GM12878 (cell line): ENCODE data around the gene PTGDR2. TPM values are rescaled to one million over a fixed set of nuclear protein-coding genes. Genes with fewer than 3 reads are reported as not detected.
A peak's percentile ranks its signal among the peaks of the same experiment; 100 is the strongest.

Experiments
- ATAC-seq: fragments of 200-7000 bp; cut with Tn5 transposase; 3 replicates; pipeline ENCODE4 v1.9.1; 2020; ENCODE audit warnings: mild to moderate bottlenecking, moderate library complexity
- BruUV-seq: library from RNA; stranded (reverse); fragments of 400-500 nt; replicated peaks from 2 replicates; lab custom pipeline; 2021; lab: Mats Ljungman, UMichigan
- CTCF ChIA-PET: fragments of 300-600 bp; sonication (Branson Sonifier 250); formaldehyde crosslinking; extraction: SDS; loops from one replicate; lab custom pipeline; 2021; ENCODE audit warnings: inconsistent platforms; lab: Yijun Ruan, JAX
- POLR2A ChIA-PET: fragments of 350-600 bp; formaldehyde crosslinking; extraction: SDS; loops from one replicate; lab custom pipeline; 2021; ENCODE audit warnings: inconsistent platforms; lab: Charles Lee
- RAD21 ChIA-PET: fragments of 300-600 bp; sonication (Branson Sonifier 250); formaldehyde crosslinking; loops from one replicate; lab custom pipeline; 2023; ENCODE audit warnings: antibody characterized with exemption; ENCODE audit not compliant: unreplicated experiment; lab: Charles Lee
- SMC1A ChIA-PET: fragments of 300-600 bp; sonication (Branson Sonifier 250); formaldehyde crosslinking; loops from one replicate; lab custom pipeline; 2023; ENCODE audit not compliant: unreplicated experiment, uncharacterized antibody; lab: Charles Lee
- DNase-seq: peaks from one replicate; pipeline ENCODE4 v3.0.0-alpha.2; 2011; ENCODE audit warnings: low read depth, low spot score
- FAIRE-seq: peaks from 3 replicates; lab custom pipeline; 2011; peaks lifted over from hg19 to GRCh38; lab: Jason Lieb, UNC
- H2AFZ ChIP-seq: 2 replicates; pipeline ENCODE4 v1.6.0; 2011; ENCODE audit warnings: low read depth, low read length, control low read depth; ENCODE audit not compliant: control insufficient read depth
- H3K27ac ChIP-seq: 2 replicates; pipeline ENCODE4 v1.5.1; 2011; ENCODE audit warnings: control low read depth; ENCODE audit not compliant: control insufficient read depth, insufficient read depth
- H3K27me3 ChIP-seq, 2 experiments: replicated peaks in 1 of 2; 2 replicates each; pipeline versions ENCODE4 v1.6.0 to v1.6.1; 2011; ENCODE audit warnings: low read length in 1 of 2; ENCODE audit not compliant: control insufficient read depth in 2 of 2, insufficient read depth in 2 of 2
- H3K36me3 ChIP-seq, 2 experiments: 2 replicates each; pipeline ENCODE4 v1.5.1; 2011; ENCODE audit warnings: low read length in 1 of 2; ENCODE audit not compliant: control insufficient read depth in 2 of 2, insufficient read depth in 2 of 2
- H3K4me1 ChIP-seq: 2 replicates; pipeline ENCODE4 v1.6.1; 2011; ENCODE audit warnings: mild to moderate bottlenecking, low read length, moderate library complexity, mixed read lengths; ENCODE audit not compliant: control insufficient read depth, insufficient read depth
- H3K4me2 ChIP-seq: 2 replicates; pipeline ENCODE4 v1.6.0; 2011; ENCODE audit warnings: control low read depth; ENCODE audit not compliant: control insufficient read depth, insufficient read depth
- H3K4me3 ChIP-seq: fragments of 200-600 bp; sonication (generic); 2 replicates; pipeline ENCODE4 v1.5.1; 2016
- H3K79me2 ChIP-seq: 2 replicates; pipeline ENCODE4 v1.6.0; 2011; ENCODE audit warnings: low read length; ENCODE audit not compliant: control insufficient read depth, insufficient read depth
- H3K9ac ChIP-seq: 2 replicates; pipeline ENCODE4 v1.8.0; 2011; ENCODE audit warnings: low read length, control low read depth, mixed read lengths; ENCODE audit not compliant: control insufficient read depth, insufficient read depth
- H3K9me3 ChIP-seq: replicated peaks from 3 replicates; pipeline ENCODE4 v1.5.1; 2011; ENCODE audit warnings: mild to moderate bottlenecking, low read length; ENCODE audit not compliant: control insufficient read depth, insufficient read depth
- H4K20me1 ChIP-seq: 2 replicates; pipeline ENCODE4 v1.6.0; 2011; ENCODE audit not compliant: control insufficient read depth, insufficient read depth
- BHLHE40 ChIP-seq, 2 experiments: fragments of 450-650 bp in 1 of 2; IDR thresholded peaks; 2 replicates each; pipeline ENCODE4 v1.6.1; 2011 to 2017; ENCODE audit warnings: low read depth in 2 of 2, borderline replicate concordance in 1 of 2, improper control_type of control experiment in 1 of 2, low read length in 1 of 2, mild to moderate bottlenecking in 1 of 2
- CREM ChIP-seq: IDR thresholded peaks from 2 replicates; pipeline ENCODE4 v1.6.1; 2014; ENCODE audit warnings: antibody characterized with exemption, low read depth
- CTCF ChIP-seq, 3 experiments: IDR thresholded peaks in 2 of 3; conservative IDR thresholded peaks in 1 of 3; 2 replicates each; pipeline ENCODE4 v1.5.1; 2011; ENCODE audit warnings: low read depth in 3 of 3, low read length in 3 of 3, mild to moderate bottlenecking in 3 of 3, control low read depth in 2 of 3, moderate library complexity in 2 of 3, inconsistent platforms in 1 of 3, mixed read lengths in 1 of 3; ENCODE audit not compliant: control insufficient read depth in 2 of 3, insufficient read depth in 1 of 3; ENCODE audit errors: extremely low read depth in 1 of 3
- HDGF ChIP-seq: fragments of 450-650 bp; IDR thresholded peaks from 2 replicates; pipeline ENCODE4 v1.6.1; 2016; ENCODE audit warnings: antibody characterized with exemption
- IKZF2 ChIP-seq, 2 experiments: fragments of 450-650 bp; IDR thresholded peaks; 2 replicates each; pipeline ENCODE4 v1.6.1; 2017; ENCODE audit warnings: mild to moderate bottlenecking in 2 of 2, moderate library complexity in 2 of 2
- KLF5 ChIP-seq: fragments of 450-650 bp; IDR thresholded peaks from 2 replicates; pipeline ENCODE4 v1.6.1; 2014; ENCODE audit warnings: mild to moderate bottlenecking; ENCODE audit not compliant: partially characterized antibody
- LARP7 ChIP-seq: fragments of 450-650 bp; IDR thresholded peaks from 2 replicates; pipeline ENCODE4 v1.6.1; 2017; ENCODE audit warnings: mild to moderate bottlenecking
- MTA2 ChIP-seq: fragments of 450-650 bp; IDR thresholded peaks from 2 replicates; pipeline ENCODE4 v1.6.1; 2016; ENCODE audit warnings: low read depth, mild to moderate bottlenecking, moderate library complexity
- PAX8 ChIP-seq: fragments of 450-650 bp; IDR thresholded peaks from 2 replicates; pipeline ENCODE4 v1.6.1; 2017; ENCODE audit warnings: mild to moderate bottlenecking, moderate library complexity
- PKNOX1 ChIP-seq: fragments of 450-650 bp; IDR thresholded peaks from 2 replicates; pipeline ENCODE4 v1.6.1; 2016; ENCODE audit warnings: mild to moderate bottlenecking
- POLR2A ChIP-seq: IDR thresholded peaks from 2 replicates; pipeline ENCODE4 v1.6.1; 2011; ENCODE audit warnings: low read depth, mild to moderate bottlenecking, low read length
- RAD51 ChIP-seq: fragments of 450-650 bp; IDR thresholded peaks from 2 replicates; pipeline ENCODE4 v1.6.1; 2016; ENCODE audit warnings: moderate library complexity, mild to moderate bottlenecking, inconsistent platforms
- SP1 ChIP-seq: IDR thresholded peaks from one replicate; pipeline ENCODE4 v1.6.1; 2011; ENCODE audit warnings: low read depth, low read length
- STAT1 ChIP-seq: fragments of 450-650 bp; conservative IDR thresholded peaks from 2 replicates; pipeline ENCODE4 v1.6.1; 2014; ENCODE audit warnings: antibody characterized with exemption, mild to moderate bottlenecking
- ZBTB40 ChIP-seq: fragments of 450-650 bp; IDR thresholded peaks from 2 replicates; pipeline ENCODE4 v1.6.1; 2016; ENCODE audit warnings: mild to moderate bottlenecking, moderate library complexity, borderline replicate concordance
- ZZZ3 ChIP-seq: IDR thresholded peaks from 2 replicates; pipeline ENCODE4 v1.6.1; 2011; ENCODE audit warnings: low read depth; ENCODE audit not compliant: control insufficient read depth, insufficient read length
- WGBS: methylation state at CpG from one replicate; pipeline ENCODE4 v1.1.6; 2016; ENCODE audit warnings: low lambda C conversion rate; ENCODE audit not compliant: insufficient replicate concordance, insufficient coverage; ENCODE audit errors: missing lambda C conversion rate; 5-methylcytosine and 5-hydroxymethylcytosine counted together
- in situ Hi-C: fragments of 300-500 bp; cut with MboI; formaldehyde crosslinking; loops from 9 replicates; pipeline ENCODE4 v1.14.3; 2018; ENCODE audit warnings: mixed read lengths
- intact Hi-C: fragments of 100-400 bp; cut with micrococcal nuclease; formaldehyde crosslinking; loops from one replicate; pipeline ENCODE4 v1.14.2; 2022; ENCODE audit not compliant: unreplicated experiment
- polyA plus RNA-seq, 11 experiments: library from polyadenylated mRNA; depleted of rRNA in 4 of 11; unstranded in 6 of 11; stranded (reverse) in 5 of 11; fragments of >200 nt; fragmentation: Nextera tagmentation in 4 of 11; fragmentation: Illumina TruSeq in 1 of 11; extraction: Ambion mirVana in 4 of 11; extraction: Trizol in 1 of 11; gene quantifications; 1 replicate in 1 of 11; 2 replicates in 10 of 11; pipeline versions ENCODE4 v1.2.1 to v1.2.3, GENCODE V29; 2011 to 2016; ENCODE audit warnings: inconsistent platforms in 2 of 11, missing spikeins in 2 of 11, low read depth in 1 of 11
- total RNA-seq, 4 experiments: library from RNA; depleted of rRNA in 3 of 4; stranded (reverse); fragments of >200 nt in 3 of 4; fragmentation: Illumina TruSeq in 1 of 4; extraction: Trizol in 1 of 4; gene quantifications; 2 replicates each; pipeline versions ENCODE4 v1.2.1 to v1.2.3, GENCODE V29; 2013 to 2021

PTGDR2 gene
- total and polyA plus RNA-seq, 10 of the 15 experiments (the other 5 are each of a cell fraction or from before 2014, with no cell fraction given), result 0.01 to 0.28 (median 0.15) TPM; not detected in 6

GRCh38 chr11:60841797-60842667, 13.7 kb downstream of the PTGDR2 start, which contains the start of gene CCDC86:
CCDC86 (plus strand) TSS chr11:60842113; CDS start chr11:60842125, 12 bp downstream.
- ATAC-seq, result peak; percentile 87
- Histone ChIP-seq H3K4me1 (peaks cover 4% of the 10 kb centered on the region), H3K36me3 (no peaks in the 10 kb centered on the region; a peak in 2 of 4 replicates), H3K4me3 (peak within 1 kb of the TSS; percentile 92), H3K9ac (peak within 1 kb of the TSS; percentile 86), H2AFZ (peak within 1 kb of the TSS; percentile 99), H3K79me2 (peaks cover 48% of the 10 kb centered on the region), H3K9me3 (no peaks in the 10 kb centered on the region), H3K27me3 (no peaks in the 10 kb centered on the region), H3K4me2 (peak within 1 kb of the TSS; percentile 92), H3K27ac (peak within 1 kb of the TSS; percentile 72), H4K20me1 (no peaks in the 10 kb centered on the region)
- ChIA-PET CTCF (interaction anchor here (0.6 to 2.5 kb wide), 8 partner anchors 11 to 494 kb away, joined by 3 to 18 read pairs (median 4); no protein-coding TSS in a partner anchor), SMC1A (interaction anchor here (1.1 to 2.0 kb wide), 2 partner anchors 12 to 53 kb away, joined by 3 to 6 read pairs; no protein-coding TSS in a partner anchor), RAD21 (interaction anchor here (0.6 to 1.5 kb wide), 2 partner anchors 73 to 82 kb away, joined by 3 to 4 read pairs; no protein-coding TSS in a partner anchor), POLR2A (interaction anchor here (0.5 to 1.1 kb wide), 2 partner anchors 63 to 405 kb away, joined by 4 read pairs; no protein-coding TSS in a partner anchor)
- BruUV-seq, result TSS peak; percentile 73
- FAIRE-seq, result peak; percentile 80
- in situ Hi-C loops, result no loop called here
- intact Hi-C loops, result loop anchor here (10.0 kb wide), 1 partner anchor 113 kb away; the partner anchor contains the start of gene SLC15A3
- peak; percentile 78 for DNase-seq
- 1% methylated on average over 54 of the region's 57 CpGs for WGBS
- TF ChIP-seq PKNOX1 (peak; percentile 89), KLF5 (peak; percentile 91), ZBTB40 (0 out of 2 replicates have a peak, but pooled peaks have one; percentile 23), POLR2A (peak; percentile 73), STAT1 (peak; percentile 86; the same call in 1 of the 2 replicates), HDGF (0 out of 2 replicates have a peak, but pooled peaks have one; percentile 38), MTA2 (no peak), RAD51 (peak; percentile 67), ZZZ3 (no peak), BHLHE40 (IDR thresholded peaks at IDR 0.05; ENCODE audit: borderline replicate concordance in 1 of 2, low read depth in 2 of 2, low read length in 1 of 2) (peak; percentile 100), PAX8 (no peak), IKZF2 (IDR thresholded peaks at IDR 0.05) (no peak; a peak in 1 of 4 replicates), CREM (peak; percentile 100), LARP7 (peak; percentile 43; the same call in 1 of the 2 replicates), CTCF (IDR thresholded peaks at IDR 0.05 in 2 of 3, conservative IDR thresholded peaks at IDR 0.05 in 1 of 3; ENCODE audit: control insufficient read depth in 2 of 3, extremely low read depth in 1 of 3, insufficient read depth in 1 of 3, low read depth in 3 of 3, low read length in 3 of 3) (no peak), SP1 (peak; percentile 82)
